ENCODE data around the gene PLCH2. TPM values are rescaled to one million over a fixed set of nuclear protein-coding genes. Genes with fewer than 3 reads are reported as not detected.

The PLCH2 gene
- total RNA-seq, 6 experiments from 2014 or later: 0.37 to 4.6 (median 2.3) TPM

- intact Hi-C loops (cut with DNase I): no loop called here
- WGBS (ENCODE audit: insufficient coverage, low coverage, low lambda C conversion rate, missing lambda C conversion rate): 92% methylated on average over 4 of the region's 17 CpGs
These were observed 40.0 kb downstream of the PLCH2 start for GRCh38 chr1:2516124-2516523.

GRCh38 chr1:2516946-2517345 lies 40.9 kb downstream of the PLCH2 start:
- intact Hi-C loops (cut with DNase I): no loop called here
- H3K27ac ChIP-seq: no peak overlapping the region
- no peak overlapping the region for H3K4me3 ChIP-seq
- ATAC-seq (no peak), DNase-seq (no peak)
- TF ChIP-seq POLR2A (IDR thresholded peaks at IDR 0.05) (no peak), CTCF (IDR thresholded peaks at IDR 0.05) (no peak)
- no peaks in the 10 kb centered on the region for H3K27me3 ChIP-seq
- WGBS (ENCODE audit: insufficient coverage, low coverage, low lambda C conversion rate, missing lambda C conversion rate): 80% methylated on average over 1 of the region's 14 CpGs
- H3K4me1 ChIP-seq: peaks cover 0 to 5% (median under 1%) of the 10 kb centered on the region in 4 donors
- H3K36me3 ChIP-seq: peaks cover 6 to 80% (median 41%) of the 10 kb centered on the region in 4 donors
- no peaks in the 10 kb centered on the region for H3K9me3 ChIP-seq

More at GRCh38 chr1:2516124-2516523, 40.0 kb downstream of the PLCH2 start:
- no peak for ATAC-seq
- H3K4me1 ChIP-seq: no peaks in the 10 kb centered on the region
- TF ChIP-seq POLR2A (IDR thresholded peaks at IDR 0.05) (no peak), CTCF (IDR thresholded peaks at IDR 0.05) (no peak)
- no peaks in the 10 kb centered on the region for H3K27me3 ChIP-seq
- no peak for DNase-seq
- H3K4me3 ChIP-seq: no peak overlapping the region
- H3K36me3 ChIP-seq: peaks cover 11 to 83% (median 46%) of the 10 kb centered on the region in 4 donors
- H3K27ac ChIP-seq: no peak overlapping the region
- H3K9me3 ChIP-seq: no peaks in the 10 kb centered on the region

- TF ChIP-seq CTCF (IDR thresholded peaks at IDR 0.05) (no peak), POLR2A (IDR thresholded peaks at IDR 0.05) (no peak)
- Histone ChIP-seq H3K9me3 (no peaks in the 10 kb centered on the region), H3K36me3 (peaks cover 6 to 71% (median 35%) of the 10 kb centered on the region in 4 donors), H3K4me3 (no peak overlapping the region), H3K27ac (no peak overlapping the region), H3K4me1 (peaks cover 0 to 15% (median 6%) of the 10 kb centered on the region in 4 donors), H3K27me3 (no peaks in the 10 kb centered on the region)
- intact Hi-C loops (cut with DNase I): no loop called here
- WGBS (ENCODE audit: insufficient coverage, low coverage, low lambda C conversion rate, missing lambda C conversion rate): 100% methylated on average over 1 of the region's 17 CpGs
- ATAC-seq (no peak), DNase-seq (no peak)
These were observed 41.9 kb downstream of the PLCH2 start for GRCh38 chr1:2517966-2518365.

- DNase-seq (no peak), ATAC-seq (no peak)
- peaks cover 0 to 21% (median 8%) of the 10 kb centered on the region in 4 donors for H3K4me1 ChIP-seq
- H3K27ac ChIP-seq: no peak overlapping the region
- peaks cover 6 to 68% (median 32%) of the 10 kb centered on the region in 4 donors for H3K36me3 ChIP-seq
- no peak for TF ChIP-seq CTCF (IDR thresholded peaks at IDR 0.05)
- no peak for TF ChIP-seq POLR2A (IDR thresholded peaks at IDR 0.05)
- H3K9me3 ChIP-seq: no peaks in the 10 kb centered on the region
- WGBS (ENCODE audit: insufficient coverage, low coverage, low lambda C conversion rate, missing lambda C conversion rate): no CpG with 5 or more reads among the region's 26 CpGs
- intact Hi-C loops (cut with DNase I): no loop called here
- no peak overlapping the region for H3K4me3 ChIP-seq
- H3K27me3 ChIP-seq: no peaks in the 10 kb centered on the region
These were observed 42.4 kb downstream of the PLCH2 start for GRCh38 chr1:2518528-2518927.

Measured in right lobe of liver (tissue), 6 donors.